Neural cell (in vitro differentiated cells): ENCODE measurements around the gene COMMD8. TPM values are rescaled to one million over a fixed set of nuclear protein-coding genes. Genes with fewer than 3 reads are reported as not detected.

Experiments used
- H2AFZ ChIP-seq: fragments of 200-600, 300-800 bp; sonication (generic), shearing (Covaris generic); 2 replicates; pipeline ENCODE4 v1.6.0; 2014; ENCODE audit warnings: low read depth, mild to moderate bottlenecking, antibody characterized with exemption, low read length, moderate library complexity
- H3F3A ChIP-seq: fragments of 200-600 bp; shearing (Covaris generic); 2 replicates; pipeline ENCODE4 v1.6.1; 2016; ENCODE audit warnings: mild to moderate bottlenecking, moderate library complexity, mixed read lengths, antibody characterized with exemption, low read length; ENCODE audit not compliant: insufficient read depth, poor library complexity, severe bottlenecking
- H3K27ac ChIP-seq: fragments of 200-600, 300-800 bp; sonication (generic), shearing (Covaris generic); 2 replicates; pipeline ENCODE4 v1.5.1; 2014; ENCODE audit warnings: mild to moderate bottlenecking, low read length, moderate library complexity
- H3K27me3 ChIP-seq: fragments of 300-800, 200-600 bp; sonication (generic), shearing (Covaris generic); 2 replicates; pipeline ENCODE4 v1.6.0; 2014; ENCODE audit warnings: mild to moderate bottlenecking, low read depth, low read length, moderate library complexity; ENCODE audit not compliant: insufficient read depth
- H3K36me3 ChIP-seq: fragments of 300-800, 200-600 bp; sonication (generic), shearing (Covaris generic); 2 replicates; pipeline ENCODE4 v1.5.1; 2014; ENCODE audit warnings: mild to moderate bottlenecking, antibody characterized with exemption, low read length, moderate library complexity; ENCODE audit not compliant: insufficient read depth
- H3K4me2 ChIP-seq: fragments of 300-800, 200-600 bp; sonication (generic), shearing (Covaris generic); 2 replicates; pipeline ENCODE4 v1.6.0; 2014; ENCODE audit warnings: mild to moderate bottlenecking, low read length
- H3K4me3 ChIP-seq: fragments of 300-800, 200-600 bp; sonication (generic), shearing (Covaris generic); 2 replicates; pipeline ENCODE4 v1.5.1; 2014; ENCODE audit warnings: mild to moderate bottlenecking, low read length, moderate library complexity
- H3K79me2 ChIP-seq: fragments of 200-600 bp; shearing (Covaris generic); replicated peaks from 2 replicates; pipeline ENCODE4 v1.6.0; 2014; ENCODE audit warnings: mild to moderate bottlenecking, low read length, moderate library complexity; ENCODE audit not compliant: insufficient read depth
- H3K9ac ChIP-seq: fragments of 300-800, 200-600 bp; sonication (generic), shearing (Covaris generic); 2 replicates; pipeline ENCODE4 v1.6.1; 2016; ENCODE audit warnings: mild to moderate bottlenecking, low read length, mixed read lengths
- H3K9me2 ChIP-seq: fragments of 200-600 bp; shearing (Covaris generic); 2 replicates; pipeline ENCODE4 v1.6.1; 2016; ENCODE audit warnings: mild to moderate bottlenecking, low read length, mixed read lengths; ENCODE audit not compliant: insufficient read depth
- H3K9me3 ChIP-seq: fragments of 200-600, 300-800 bp; sonication (generic), shearing (Covaris generic); 2 replicates; pipeline ENCODE4 v1.6.1; 2016; ENCODE audit warnings: mild to moderate bottlenecking, mixed run types, low read length, moderate library complexity, mixed read lengths
- H4K20me1 ChIP-seq: fragments of 200-600 bp; shearing (Covaris generic); 2 replicates; pipeline ENCODE4 v1.6.1; 2016; ENCODE audit warnings: mild to moderate bottlenecking, mixed run types; ENCODE audit not compliant: insufficient read depth
- CTCF ChIP-seq: fragments of 450-650 bp; IDR thresholded peaks from 2 replicates; pipeline ENCODE4 v1.5.1; 2014; ENCODE audit warnings: antibody characterized with exemption, mild to moderate bottlenecking, moderate library complexity; ENCODE audit not compliant: poor library complexity, severe bottlenecking
- EP300 ChIP-seq: fragments of 450-650 bp; conservative IDR thresholded peaks from 2 replicates; pipeline ENCODE4 v1.6.1; 2014; ENCODE audit warnings: antibody characterized with exemption, mild to moderate bottlenecking, moderate library complexity; ENCODE audit not compliant: poor library complexity, severe bottlenecking
- EZH2 ChIP-seq: fragments of 200-600, 300-800 bp; shearing (Covaris generic), sonication (generic); IDR thresholded peaks from 2 replicates; pipeline ENCODE4 v1.6.1; 2014; ENCODE audit warnings: antibody characterized with exemption, low read length, borderline replicate concordance, mild to moderate bottlenecking; ENCODE audit not compliant: insufficient read depth, poor library complexity, severe bottlenecking
- MXI1 ChIP-seq: fragments of 450-650 bp; conservative IDR thresholded peaks from 2 replicates; pipeline ENCODE4 v1.6.1; 2014; ENCODE audit warnings: antibody characterized with exemption, mild to moderate bottlenecking; ENCODE audit not compliant: poor library complexity, severe bottlenecking
- POLR2AphosphoS5 ChIP-seq: IDR thresholded peaks from 2 replicates; pipeline ENCODE4 v1.6.1; 2012
- RAD21 ChIP-seq: fragments of 450-650 bp; conservative IDR thresholded peaks from 2 replicates; pipeline ENCODE4 v1.6.1; 2014; ENCODE audit warnings: antibody characterized with exemption, mild to moderate bottlenecking, moderate library complexity
- REST ChIP-seq: IDR thresholded peaks from 2 replicates; pipeline ENCODE4 v1.6.1; 2012; ENCODE audit warnings: borderline replicate concordance
- SMC3 ChIP-seq: fragments of 450-650 bp; conservative IDR thresholded peaks from 2 replicates; pipeline ENCODE4 v1.6.1; 2014; ENCODE audit warnings: antibody characterized with exemption, mild to moderate bottlenecking, moderate library complexity; ENCODE audit not compliant: poor library complexity
- TAF1 ChIP-seq: IDR thresholded peaks from 2 replicates; pipeline ENCODE4 v1.6.1; 2012; ENCODE audit warnings: low read depth
- polyA plus RNA-seq: library from polyadenylated mRNA; depleted of rRNA; stranded (reverse); fragments of >200 nt; gene quantifications from 2 replicates; pipeline ENCODE4 v1.2.3, GENCODE V29; 2014

The COMMD8 gene
- polyA plus RNA-seq, 1 donor from 2014 or later, result 29.6 TPM

- H3K36me3 ChIP-seq, result no peaks in the 10 kb centered on the region
- H3K9me3 ChIP-seq, result no peaks in the 10 kb centered on the region
- no peaks in the 10 kb centered on the region for H3K27me3 ChIP-seq
- no peaks in the 10 kb centered on the region for H3F3A ChIP-seq
- H4K20me1 ChIP-seq, result no peaks in the 10 kb centered on the region
- no peaks in the 10 kb centered on the region for H3K9me2 ChIP-seq
- H3K79me2 ChIP-seq, result no peaks in the 10 kb centered on the region
- no peak overlapping the region for H3K9ac ChIP-seq
- TF ChIP-seq TAF1 (no peak), RAD21 (no peak), POLR2AphosphoS5 (no peak), EZH2 (no peak), SMC3 (no peak), REST (no peak), CTCF (no peak), EP300 (no peak), MXI1 (no peak)
- no peak overlapping the region for H3K27ac ChIP-seq
- no peak overlapping the region for H3K4me3 ChIP-seq
- H2AFZ ChIP-seq, result no peak overlapping the region
- no peak overlapping the region for H3K4me2 ChIP-seq
These were observed 35.4 kb upstream of the COMMD8 start for GRCh38 chr4:47498899-47499298.

- Histone ChIP-seq H3K9me3 (no peaks in the 10 kb centered on the region), H3K27me3 (no peaks in the 10 kb centered on the region), H3K9me2 (no peaks in the 10 kb centered on the region), H3K9ac (no peak overlapping the region), H4K20me1 (no peaks in the 10 kb centered on the region), H2AFZ (no peak overlapping the region), H3K4me3 (no peak overlapping the region), H3K27ac (no peak overlapping the region), H3K36me3 (no peaks in the 10 kb centered on the region), H3K79me2 (no peaks in the 10 kb centered on the region), H3K4me2 (no peak overlapping the region), H3F3A (no peaks in the 10 kb centered on the region)
- no peak for TF ChIP-seq REST
- no peak for TF ChIP-seq EP300
- no peak for TF ChIP-seq RAD21
- no peak for TF ChIP-seq SMC3
- TF ChIP-seq MXI1, result no peak
- no peak for TF ChIP-seq CTCF
- TF ChIP-seq POLR2AphosphoS5, result no peak
- TF ChIP-seq TAF1, result no peak
- TF ChIP-seq EZH2, result no peak
These were observed 30.6 kb upstream of the COMMD8 start for GRCh38 chr4:47494124-47494430.
